ENCODE data around the gene TXLNA. TPM values are rescaled to one million over a fixed set of nuclear protein-coding genes. Genes with fewer than 3 reads are reported as not detected.

TXLNA gene
- total RNA-seq, 1 experiment from 2014 or later: 67.3 TPM

GRCh38 chr1:32195531-32195930, 16.1 kb downstream of the TXLNA start:
- H3K4me1 ChIP-seq (ENCODE audit: insufficient read depth, low read length): no peaks in the 10 kb centered on the region; the same call in 1 of the 2 replicates
- no peak overlapping the region for H3K9ac ChIP-seq (ENCODE audit: extremely low read depth, insufficient read length, low read length)
- H2BK15ac ChIP-seq (ENCODE audit: low read depth, low read length): no peak overlapping the region
- no peak overlapping the region for H3K27ac Mint-ChIP-seq
- DNase-seq: no peak
- H2BK5ac ChIP-seq (ENCODE audit: insufficient read length, low read length): no peak overlapping the region
- no peak overlapping the region for H2BK20ac ChIP-seq (ENCODE audit: low read depth, low read length, poor library complexity, severe bottlenecking)
- peaks cover 49 to 78% (median 72%) of the 10 kb centered on the region in 3 experiments; a peak in 6 of 7 replicates for H3K36me3 Mint-ChIP-seq (ENCODE audit: insufficient read depth in 1 of 3, low read depth in 3 of 3)
- H3K4me2 ChIP-seq (ENCODE audit: insufficient read depth, insufficient read length, low read length): no peak overlapping the region
- no peak overlapping the region for H3K27ac ChIP-seq (ENCODE audit: insufficient read length, low read depth, low read length)
- H2AK5ac ChIP-seq (ENCODE audit: insufficient read length, low read length): no peak overlapping the region
- no peak overlapping the region for H4K8ac ChIP-seq (replicated peaks; ENCODE audit: insufficient read length, low read depth, low read length)
- H3K79me2 ChIP-seq (ENCODE audit: insufficient read depth, low read length): no peaks in the 10 kb centered on the region
- no peak overlapping the region for H3K14ac ChIP-seq (ENCODE audit: insufficient read depth, low read length)
- no peak overlapping the region for H2BK120ac ChIP-seq (ENCODE audit: low read depth, low read length, poor library complexity, severe bottlenecking)
- H3K23ac ChIP-seq (ENCODE audit: insufficient read length, low read depth, low read length): no peak overlapping the region
- peaks cover 1% of the 10 kb centered on the region for H3K23me2 ChIP-seq (ENCODE audit: insufficient read length, low read depth, low read length, poor library complexity, severe bottlenecking)
- no peak overlapping the region for H3K4ac ChIP-seq (ENCODE audit: low read depth, low read length)
- no peak overlapping the region for H2BK12ac ChIP-seq (ENCODE audit: insufficient read length, low read depth, low read length)
- no peaks in the 10 kb centered on the region for H4K20me1 ChIP-seq (ENCODE audit: control insufficient read depth, insufficient read depth, insufficient read length)
- WGBS (ENCODE audit: extremely low coverage, insufficient read length, low lambda C conversion rate): no CpG with 5 or more reads among the region's 3 CpGs
- no peaks in the 10 kb centered on the region for H3K27me3 Mint-ChIP-seq (ENCODE audit: low read depth)
- H4K5ac ChIP-seq (ENCODE audit: insufficient read length, low read depth, low read length): no peak overlapping the region
- no peaks in the 10 kb centered on the region for H3K9me3 ChIP-seq (ENCODE audit: control insufficient read depth, low read depth, low read length)
- no peak overlapping the region for H4K91ac ChIP-seq (ENCODE audit: insufficient read length, low read depth, low read length)
- H3T11ph ChIP-seq (ENCODE audit: low read length): no peak overlapping the region
- no peak for TF ChIP-seq CTCF (conservative IDR thresholded peaks at IDR 0.05)
- H3K9me3 Mint-ChIP-seq: no peaks in the 10 kb centered on the region
- H3K79me1 ChIP-seq (ENCODE audit: insufficient read depth, low read depth, low read length, poor library complexity, severe bottlenecking): no peaks in the 10 kb centered on the region
- no peak overlapping the region for H3K4me3 Mint-ChIP-seq
- H2AFZ ChIP-seq (ENCODE audit: low read length): no peak overlapping the region
- H3K18ac ChIP-seq (ENCODE audit: insufficient read length, low read depth, low read length): no peak overlapping the region
- H3K56ac ChIP-seq (ENCODE audit: insufficient read length, low read depth, low read length): no peak overlapping the region
- H3K4me1 Mint-ChIP-seq: peaks cover 23 to 26% of the 10 kb centered on the region in 2 experiments
- H3K27me3 ChIP-seq (ENCODE audit: insufficient read depth, low read length): no peaks in the 10 kb centered on the region

Measured in H9 (cell line).